ENCODE results near the gene SEMA4G.
A peak's percentile ranks its signal among the peaks of the same experiment; 100 is the strongest.

SEMA4G gene

GRCh38 chr10:100988166-100988565 lies 18.9 kb downstream of the SEMA4G start:
- no peak for DNase-seq (ENCODE audit: low spot score)

GRCh38 chr10:100989088-100989487 lies 19.8 kb downstream of the SEMA4G start:
- no peak for DNase-seq (ENCODE audit: low spot score)

- no peak for DNase-seq (ENCODE audit: low spot score)
These were observed 24.8 kb downstream of the SEMA4G start for GRCh38 chr10:100993986-100994708.

GRCh38 chr10:100995181-100995580 lies 25.9 kb downstream of the SEMA4G start:
- DNase-seq (ENCODE audit: low spot score): no peak

GRCh38 chr10:100996678-100997359 lies 27.5 kb downstream of the SEMA4G start:
- DNase-seq (ENCODE audit: low spot score): peak; percentile 76

- peak; percentile 93 for DNase-seq (ENCODE audit: low spot score)
These were observed 28.3 kb downstream of the SEMA4G start for GRCh38 chr10:100997360-100998182.

- peak; percentile 70 for DNase-seq (ENCODE audit: low spot score)
These were observed 29.1 kb downstream of the SEMA4G start for GRCh38 chr10:100998183-100998990.

DNA sequence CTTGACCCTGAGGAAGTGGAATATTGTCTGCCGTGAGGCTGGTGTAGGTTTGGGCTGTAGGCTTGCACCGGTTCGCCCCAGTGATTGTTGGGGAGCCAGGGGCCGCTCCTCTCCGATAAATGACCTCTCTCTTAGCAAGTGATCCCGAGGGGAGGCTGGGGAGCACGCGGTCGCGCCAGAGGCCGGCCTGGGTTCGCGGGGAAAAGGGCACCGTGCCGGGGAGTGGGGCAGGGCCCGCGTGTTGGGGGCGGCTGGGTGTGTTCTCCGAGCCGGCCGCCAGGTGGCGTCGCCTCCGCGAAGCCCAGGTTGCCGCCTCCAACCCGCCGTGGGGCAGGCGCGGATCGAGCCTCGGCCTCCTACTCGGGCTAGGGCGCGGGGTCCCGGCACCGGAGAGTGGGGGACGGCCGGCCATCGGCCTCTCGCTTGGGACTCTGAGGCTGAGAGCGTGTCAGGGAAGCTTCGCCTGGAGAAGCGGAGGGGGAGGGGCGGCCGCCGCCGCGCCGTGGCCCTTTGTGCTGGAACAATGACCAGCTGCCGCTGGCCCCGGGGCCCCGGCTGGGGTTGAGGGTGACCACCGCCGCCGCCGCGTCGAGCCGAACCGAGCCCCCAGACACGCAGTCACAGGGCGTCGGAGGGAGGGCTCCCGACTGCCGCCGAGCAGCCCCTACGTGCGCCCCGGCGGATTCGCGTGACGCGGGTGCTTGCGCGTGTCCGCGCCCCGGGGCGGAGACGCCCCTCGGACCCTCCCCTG lies 29.9 kb downstream of the SEMA4G start:
- DNase-seq (ENCODE audit: low spot score): peak; percentile 92

DNA sequence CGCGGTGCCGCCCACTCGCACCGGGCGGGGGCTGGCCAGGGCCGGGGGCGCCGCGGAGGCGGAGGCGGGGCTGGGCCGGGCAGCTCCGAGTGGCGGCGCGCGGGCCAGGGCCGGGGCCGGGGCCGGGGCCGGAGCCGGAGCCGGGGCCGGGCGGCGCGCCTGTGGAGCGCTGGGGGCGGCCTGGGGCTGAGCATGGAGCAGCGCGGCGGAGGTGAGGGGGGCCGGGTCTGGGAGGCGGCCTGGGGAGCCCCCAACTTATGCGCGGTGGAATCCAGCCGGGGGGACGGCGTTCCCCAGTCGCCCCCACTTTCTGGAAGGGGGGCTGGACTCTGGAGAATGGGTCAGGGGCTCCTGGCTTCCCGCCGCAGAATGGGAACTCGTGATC lies 30.4 kb downstream of the SEMA4G start, which contains the start of gene LZTS2:
Gene LZTS2, plus strand, starts transcription at position 67 of the 385 bp plus-strand sequence. CDS start 2,731 bp downstream, outside the sequence.
- DNase-seq (ENCODE audit: low spot score): no peak

DNA sequence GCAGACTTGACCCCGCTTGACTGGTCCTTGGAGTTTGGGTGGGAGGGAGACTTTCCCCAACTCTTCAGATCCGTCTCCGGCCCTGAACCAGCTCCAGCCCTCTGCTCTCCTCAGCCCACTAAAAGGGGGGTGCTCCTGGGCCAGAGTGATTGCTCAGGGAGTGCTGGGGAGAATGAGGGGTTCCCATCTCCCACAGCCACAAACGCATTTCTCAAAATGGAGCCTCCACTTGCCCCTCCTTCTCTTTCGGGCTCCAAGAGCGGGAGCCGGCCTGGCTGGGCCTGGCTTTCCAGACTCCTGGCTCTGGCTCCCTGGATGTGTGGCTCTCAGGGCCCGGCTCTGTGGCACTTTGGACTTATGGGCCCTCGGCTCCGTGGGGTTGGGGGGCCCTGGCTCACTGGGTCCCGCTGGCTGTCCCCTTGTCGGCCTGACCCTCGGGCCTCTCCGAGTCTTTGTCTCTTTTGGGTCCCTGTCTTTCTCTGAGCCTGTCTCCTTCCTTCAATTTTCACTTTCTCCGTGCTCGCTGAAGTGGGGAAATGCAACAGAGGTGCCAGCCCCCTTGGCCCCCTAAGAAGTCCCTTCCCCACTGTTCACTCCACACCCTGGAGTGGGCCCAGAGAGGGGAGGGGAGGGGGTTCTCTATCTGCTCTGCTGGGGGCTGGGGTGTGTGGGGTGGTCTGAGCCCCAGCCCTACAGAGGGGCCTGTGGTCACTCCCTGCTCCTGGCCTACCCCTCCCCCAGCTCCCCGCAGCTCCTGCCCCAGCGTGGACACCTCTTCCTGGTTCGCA lies 31.0 kb downstream of the SEMA4G start:
- DNase-seq (ENCODE audit: low spot score): no peak

GRCh38 chr10:101000915-101001658 lies 31.8 kb downstream of the SEMA4G start:
- no peak for DNase-seq (ENCODE audit: low spot score)

- no peak for DNase-seq (ENCODE audit: low spot score)
These were observed 32.3 kb downstream of the SEMA4G start for GRCh38 chr10:101001659-101002035.

GRCh38 chr10:101002456-101002855 lies 33.2 kb downstream of the SEMA4G start:
- no peak for DNase-seq (ENCODE audit: low spot score)

GRCh38 chr10:101003639-101004206 lies 34.4 kb downstream of the SEMA4G start:
- no peak for DNase-seq (ENCODE audit: low spot score)

GRCh38 chr10:101005361-101005760 lies 36.1 kb downstream of the SEMA4G start:
- DNase-seq (ENCODE audit: low spot score): no peak

GRCh38 chr10:101005869-101006567 lies 36.7 kb downstream of the SEMA4G start:
- DNase-seq (ENCODE audit: low spot score): no peak

DNA sequence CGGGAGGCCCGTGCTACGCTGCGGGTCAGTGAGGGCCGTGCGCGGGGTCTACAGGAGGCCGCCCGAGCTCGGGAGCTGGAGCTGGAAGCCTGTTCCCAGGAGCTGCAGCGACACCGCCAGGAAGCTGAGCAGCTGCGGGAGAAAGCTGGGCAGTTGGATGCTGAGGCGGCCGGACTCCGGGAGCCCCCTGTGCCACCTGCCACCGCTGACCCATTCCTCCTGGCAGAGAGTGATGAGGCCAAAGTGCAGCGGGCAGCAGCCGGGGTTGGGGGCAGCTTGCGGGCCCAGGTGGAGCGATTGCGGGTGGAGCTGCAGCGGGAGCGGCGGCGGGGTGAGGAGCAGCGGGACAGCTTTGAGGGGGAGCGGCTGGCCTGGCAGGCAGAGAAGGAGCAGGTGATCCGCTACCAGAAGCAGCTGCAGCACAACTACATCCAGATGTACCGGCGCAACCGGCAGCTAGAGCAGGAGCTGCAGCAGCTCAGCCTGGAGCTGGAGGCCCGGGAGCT lies 37.3 kb downstream of the SEMA4G start:
- no peak for DNase-seq (ENCODE audit: low spot score)

DNA sequence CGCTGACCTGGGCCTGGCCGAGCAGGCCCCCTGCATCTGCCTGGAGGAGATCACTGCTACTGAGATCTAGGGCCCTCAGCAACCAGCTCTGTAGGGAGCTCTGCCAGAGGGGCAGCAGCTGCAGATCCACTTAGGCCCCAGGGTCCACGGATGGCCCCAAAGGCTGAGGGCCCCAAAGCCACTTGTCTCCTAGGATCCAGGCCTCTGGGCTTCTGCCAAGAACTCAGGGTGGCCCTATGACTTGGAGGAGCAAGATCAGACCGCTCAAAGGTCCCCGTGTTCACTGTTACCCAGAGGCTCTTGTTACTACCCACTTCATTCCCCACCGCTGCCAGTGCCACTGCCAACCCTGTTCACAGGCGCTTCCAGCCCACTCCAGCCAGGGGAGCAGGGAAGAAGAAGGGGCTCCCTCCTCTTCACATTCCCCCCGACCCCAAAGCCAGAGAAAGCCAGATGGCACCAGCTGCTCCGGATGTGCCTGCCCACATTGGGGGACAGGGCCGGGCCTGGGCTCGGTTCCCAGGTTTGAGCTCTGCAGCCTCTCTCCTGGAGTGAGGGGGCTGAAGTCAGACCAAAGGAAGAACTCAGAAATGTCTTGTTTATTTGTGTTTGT lies 37.9 kb downstream of the SEMA4G start:
- DNase-seq (ENCODE audit: low spot score): no peak

All from ecto neural progenitor cell (in vitro differentiated cells).